GM12878 (cell line): ENCODE results near the gene SUPT6H. TPM values are rescaled to one million over a fixed set of nuclear protein-coding genes. Genes with fewer than 3 reads are reported as not detected.
A peak's percentile ranks its signal among the peaks of the same experiment; 100 is the strongest.

Source experiments
- ATAC-seq: fragments of 200-7000 bp; cut with Tn5 transposase; 3 replicates; pipeline ENCODE4 v1.9.1; 2020; ENCODE audit warnings: mild to moderate bottlenecking, moderate library complexity
- BruUV-seq: library from RNA; stranded (reverse); fragments of 400-500 nt; replicated peaks from 2 replicates; lab custom pipeline; 2021; lab: Mats Ljungman, UMichigan
- CTCF ChIA-PET: fragments of 300-600 bp; sonication (Branson Sonifier 250); formaldehyde crosslinking; extraction: SDS; loops from one replicate; lab custom pipeline; 2021; ENCODE audit warnings: inconsistent platforms; lab: Yijun Ruan, JAX
- POLR2A ChIA-PET: fragments of 350-600 bp; formaldehyde crosslinking; extraction: SDS; loops from one replicate; lab custom pipeline; 2021; ENCODE audit warnings: inconsistent platforms; lab: Charles Lee
- RAD21 ChIA-PET: fragments of 300-600 bp; sonication (Branson Sonifier 250); formaldehyde crosslinking; loops from one replicate; lab custom pipeline; 2023; ENCODE audit warnings: antibody characterized with exemption; ENCODE audit not compliant: unreplicated experiment; lab: Charles Lee
- SMC1A ChIA-PET: fragments of 300-600 bp; sonication (Branson Sonifier 250); formaldehyde crosslinking; loops from one replicate; lab custom pipeline; 2023; ENCODE audit not compliant: unreplicated experiment, uncharacterized antibody; lab: Charles Lee
- DNase-seq: peaks from one replicate; pipeline ENCODE4 v3.0.0-alpha.2; 2011; ENCODE audit warnings: low read depth, low spot score
- FAIRE-seq: peaks from 3 replicates; lab custom pipeline; 2011; peaks lifted over from hg19 to GRCh38; lab: Jason Lieb, UNC
- H2AFZ ChIP-seq: 2 replicates; pipeline ENCODE4 v1.6.0; 2011; ENCODE audit warnings: low read depth, low read length, control low read depth; ENCODE audit not compliant: control insufficient read depth
- H3K27ac ChIP-seq: 2 replicates; pipeline ENCODE4 v1.5.1; 2011; ENCODE audit warnings: control low read depth; ENCODE audit not compliant: control insufficient read depth, insufficient read depth
- H3K27me3 ChIP-seq, 2 experiments: replicated peaks in 1 of 2; 2 replicates each; pipeline versions ENCODE4 v1.6.0 to v1.6.1; 2011; ENCODE audit warnings: low read length in 1 of 2; ENCODE audit not compliant: control insufficient read depth in 2 of 2, insufficient read depth in 2 of 2
- H3K36me3 ChIP-seq, 2 experiments: 2 replicates each; pipeline ENCODE4 v1.5.1; 2011; ENCODE audit warnings: low read length in 1 of 2; ENCODE audit not compliant: control insufficient read depth in 2 of 2, insufficient read depth in 2 of 2
- H3K4me1 ChIP-seq: 2 replicates; pipeline ENCODE4 v1.6.1; 2011; ENCODE audit warnings: mild to moderate bottlenecking, low read length, moderate library complexity, mixed read lengths; ENCODE audit not compliant: control insufficient read depth, insufficient read depth
- H3K4me2 ChIP-seq: 2 replicates; pipeline ENCODE4 v1.6.0; 2011; ENCODE audit warnings: control low read depth; ENCODE audit not compliant: control insufficient read depth, insufficient read depth
- H3K4me3 ChIP-seq: fragments of 200-600 bp; sonication (generic); 2 replicates; pipeline ENCODE4 v1.5.1; 2016
- H3K79me2 ChIP-seq: 2 replicates; pipeline ENCODE4 v1.6.0; 2011; ENCODE audit warnings: low read length; ENCODE audit not compliant: control insufficient read depth, insufficient read depth
- H3K9ac ChIP-seq: 2 replicates; pipeline ENCODE4 v1.8.0; 2011; ENCODE audit warnings: low read length, control low read depth, mixed read lengths; ENCODE audit not compliant: control insufficient read depth, insufficient read depth
- H3K9me3 ChIP-seq: replicated peaks from 3 replicates; pipeline ENCODE4 v1.5.1; 2011; ENCODE audit warnings: mild to moderate bottlenecking, low read length; ENCODE audit not compliant: control insufficient read depth, insufficient read depth
- H4K20me1 ChIP-seq: 2 replicates; pipeline ENCODE4 v1.6.0; 2011; ENCODE audit not compliant: control insufficient read depth, insufficient read depth
- HDAC2 ChIP-seq: fragments of 200-600 bp; sonication (generic); IDR thresholded peaks from 2 replicates; pipeline ENCODE4 v1.6.1; 2017
- HDGF ChIP-seq: fragments of 450-650 bp; IDR thresholded peaks from 2 replicates; pipeline ENCODE4 v1.6.1; 2016; ENCODE audit warnings: antibody characterized with exemption
- POU2F2 ChIP-seq: IDR thresholded peaks from 3 replicates; pipeline ENCODE4 v1.6.1; 2011; ENCODE audit warnings: low read depth, mild to moderate bottlenecking, low read length, borderline replicate concordance
- RB1 ChIP-seq: fragments of 450-650 bp; formaldehyde crosslinking; IDR thresholded peaks from 2 replicates; pipeline ENCODE4 v1.6.1; 2017; ENCODE audit warnings: mild to moderate bottlenecking, borderline replicate concordance
- REST ChIP-seq: IDR thresholded peaks from 2 replicates; pipeline ENCODE4 v1.6.1; 2012; ENCODE audit warnings: mild to moderate bottlenecking, low read depth, low read length
- SMAD5 ChIP-seq: IDR thresholded peaks from 2 replicates; pipeline ENCODE4 v1.6.1; 2016; ENCODE audit warnings: antibody characterized with exemption, low read depth
- ZBED1 ChIP-seq: IDR thresholded peaks from 2 replicates; pipeline ENCODE4 v1.6.1; 2016; ENCODE audit warnings: borderline replicate concordance
- ZNF274 ChIP-seq: IDR thresholded peaks from one replicate; pipeline ENCODE4 v1.8.0; 2011; ENCODE audit not compliant: insufficient read length, insufficient read depth
- ZNF384 ChIP-seq: IDR thresholded peaks from 2 replicates; pipeline ENCODE4 v1.6.1; 2012; ENCODE audit warnings: low read depth, mild to moderate bottlenecking, low read length, improper control_type of control experiment, borderline replicate concordance
- WGBS: methylation state at CpG from one replicate; pipeline ENCODE4 v1.1.6; 2016; ENCODE audit warnings: low lambda C conversion rate; ENCODE audit not compliant: insufficient replicate concordance, insufficient coverage; ENCODE audit errors: missing lambda C conversion rate; 5-methylcytosine and 5-hydroxymethylcytosine counted together
- in situ Hi-C: fragments of 300-500 bp; cut with MboI; formaldehyde crosslinking; loops from 9 replicates; pipeline ENCODE4 v1.14.3; 2018; ENCODE audit warnings: mixed read lengths
- intact Hi-C: fragments of 100-400 bp; cut with micrococcal nuclease; formaldehyde crosslinking; loops from one replicate; pipeline ENCODE4 v1.14.2; 2022; ENCODE audit not compliant: unreplicated experiment
- polyA plus RNA-seq, 11 experiments: library from polyadenylated mRNA; depleted of rRNA in 4 of 11; unstranded in 6 of 11; stranded (reverse) in 5 of 11; fragments of >200 nt; fragmentation: Nextera tagmentation in 4 of 11; fragmentation: Illumina TruSeq in 1 of 11; extraction: Ambion mirVana in 4 of 11; extraction: Trizol in 1 of 11; gene quantifications; 1 replicate in 1 of 11; 2 replicates in 10 of 11; pipeline versions ENCODE4 v1.2.1 to v1.2.3, GENCODE V29; 2011 to 2016; ENCODE audit warnings: inconsistent platforms in 2 of 11, missing spikeins in 2 of 11, low read depth in 1 of 11
- total RNA-seq, 4 experiments: library from RNA; depleted of rRNA in 3 of 4; stranded (reverse); fragments of >200 nt in 3 of 4; fragmentation: Illumina TruSeq in 1 of 4; extraction: Trizol in 1 of 4; gene quantifications; 2 replicates each; pipeline versions ENCODE4 v1.2.1 to v1.2.3, GENCODE V29; 2013 to 2021

Gene SUPT6H
- total and polyA plus RNA-seq, 10 of the 15 experiments (the other 5 are each of a cell fraction or from before 2014, with no cell fraction given) = 1.7 to 58.8 (median 37.7) TPM

GRCh38 chr17:28724500-28725165 is 62.6 kb downstream of the SUPT6H start:
- Histone ChIP-seq H3K27ac (0 out of 2 replicates have a peak overlapping the region, but pooled peaks have one; percentile 4), H4K20me1 (no peaks in the 10 kb centered on the region), H3K4me3 (peak overlapping the region; percentile 72; the same call in 1 of the 2 replicates), H3K36me3 (peaks cover 12 to 20% of the 10 kb centered on the region in 2 experiments; a peak in 3 of 4 replicates), H3K9ac (no peak overlapping the region), H3K4me2 (peak overlapping the region; percentile 82), H2AFZ (no peak overlapping the region), H3K4me1 (peaks cover 23% of the 10 kb centered on the region), H3K79me2 (peaks cover 42% of the 10 kb centered on the region), H3K9me3 (no peaks in the 10 kb centered on the region), H3K27me3 (no peaks in the 10 kb centered on the region)
- CTCF ChIA-PET = interaction anchor here (1.0 to 12.6 kb wide), 4 partner anchors 24 to 241 kb away, joined by 3 to 394 read pairs (median 92); partner anchors contain the start of gene BLTP2
- 29% methylated on average over 10 of the region's 10 CpGs for WGBS
- ATAC-seq (no peak; the same call in 2 of the 3 replicates), DNase-seq (no peak), FAIRE-seq (no peak)
- intact Hi-C loops = loop anchor here (5.0 to 10.0 kb wide), 2 partner anchors 118 to 390 kb away; partner anchors contain the start of gene FAM222B
- BruUV-seq = TSS peak; percentile 56
- in situ Hi-C loops = loop anchor here (25.0 kb wide), 1 partner anchor 1262 kb away; the partner anchor contains the start of gene KSR1
- POLR2A ChIA-PET = interaction anchor here (0.9 to 17.2 kb wide), 4 partner anchors 12 to 79 kb away, joined by 3 to 485 read pairs (median 18); partner anchors contain the start of genes BLTP2, PROCA1 and TRAF4
- RAD21 ChIA-PET = interaction anchor here (1.0 to 6.8 kb wide), 8 partner anchors 11 to 229 kb away, joined by 3 to 375 read pairs (median 5); partner anchors contain the start of genes BLTP2, FLOT2, PROCA1 and TRAF4
- SMC1A ChIA-PET = interaction anchor here (0.7 to 11.3 kb wide), 8 partner anchors 9 to 1423 kb away, joined by 3 to 326 read pairs (median 3); partner anchors contain the start of genes BLTP2, PROCA1 and TRAF4
- TF ChIP-seq ZNF384 (no peak), ZNF274 (no peak), HDAC2 (no peak), ZBED1 (peak; percentile 9; the same call in 1 of the 2 replicates), POU2F2 (no peak), REST (no peak), SMAD5 (peak; percentile 70), RB1 (0 out of 2 replicates have a peak, but pooled peaks have one; percentile 34), HDGF (0 out of 2 replicates have a peak, but pooled peaks have one; percentile 19)
